MCF 10A (cell line): ENCODE measurements around the gene GNB3. TPM values are rescaled to one million over a fixed set of nuclear protein-coding genes. Genes with fewer than 3 reads are reported as not detected.

ENCODE experiments used
- BruUV-seq: library from RNA; stranded (reverse); fragments of 400-500 nt; replicated peaks from 2 replicates; lab custom pipeline; 2021; lab: Mats Ljungman, UMichigan
- CTCF ChIA-PET: fragments of 300-600 bp; sonication (Branson Sonifier 250); formaldehyde crosslinking; extraction: SDS; loops from one replicate; lab custom pipeline; 2021; ENCODE audit warnings: antibody characterized with exemption, inconsistent platforms; lab: Yijun Ruan, JAX
- POLR2A ChIA-PET: fragments of 300-600, 350-650 bp; sonication (Branson Sonifier 250); formaldehyde crosslinking; extraction: SDS; loops from one replicate; lab custom pipeline; 2020; ENCODE audit warnings: antibody characterized with exemption, inconsistent platforms; lab: Yijun Ruan, JAX
- DNase-seq: peaks from one replicate; pipeline ENCODE4 v3.0.0-alpha.2; 2018; ENCODE audit not compliant: unreplicated experiment
- H3K27ac Mint-ChIP-seq: one replicate; pipeline ENCODE4 v1.8.0; 2022; ENCODE audit warnings: mild to moderate bottlenecking, low read depth, mixed read lengths; ENCODE audit not compliant: unreplicated experiment
- H3K27me3 Mint-ChIP-seq: one replicate; pipeline ENCODE4 v1.8.0; 2022; ENCODE audit warnings: mixed read lengths; ENCODE audit not compliant: insufficient read depth, unreplicated experiment
- H3K36me3 Mint-ChIP-seq: one replicate; pipeline ENCODE4 v1.8.0; 2022; ENCODE audit warnings: mild to moderate bottlenecking, moderate library complexity, mixed read lengths; ENCODE audit not compliant: insufficient read depth, unreplicated experiment
- H3K4me1 Mint-ChIP-seq: one replicate; pipeline ENCODE4 v1.8.0; 2022; ENCODE audit warnings: mixed read lengths; ENCODE audit not compliant: insufficient read depth, unreplicated experiment
- H3K4me3 Mint-ChIP-seq: one replicate; pipeline ENCODE4 v1.8.0; 2022; ENCODE audit warnings: mild to moderate bottlenecking, moderate library complexity, mixed read lengths; ENCODE audit not compliant: unreplicated experiment
- H3K9me3 Mint-ChIP-seq: one replicate; pipeline ENCODE4 v1.8.0; 2022; ENCODE audit warnings: mixed read lengths; ENCODE audit not compliant: unreplicated experiment
- CTCF ChIP-seq: fragments of 200-600 bp; IDR thresholded peaks from one replicate; pipeline ENCODE4 v1.8.0; 2022; ENCODE audit warnings: antibody characterized with exemption, mild to moderate bottlenecking; ENCODE audit not compliant: unreplicated experiment
- intact Hi-C: fragments of 100-400 bp; cut with micrococcal nuclease; formaldehyde crosslinking; loops from 2 replicates; pipeline ENCODE4 v1.14.1; 2022
- total RNA-seq: library from RNA; stranded (reverse); gene quantifications from 2 replicates; pipeline ENCODE4 v1.2.3, GENCODE V29; 2022

GNB3 gene
- total RNA-seq, 1 experiment from 2014 or later: not detected

- TF ChIP-seq CTCF: no peak
- Mint-ChIP-seq H3K27ac (no peak overlapping the region), H3K9me3 (no peaks in the 10 kb centered on the region), H3K4me1 (no peaks in the 10 kb centered on the region), H3K27me3 (peaks cover 56% of the 10 kb centered on the region), H3K4me3 (no peak overlapping the region), H3K36me3 (no peaks in the 10 kb centered on the region)
- DNase-seq: no peak
- intact Hi-C loops: no loop called here
- CTCF ChIA-PET: interaction anchor here (0.9 kb wide), 1 partner anchor 17 kb away, joined by 3 read pairs; no protein-coding TSS in a partner anchor
- POLR2A ChIA-PET: no interaction called here
- no TSS peak for BruUV-seq
Observed at GRCh38 chr12:6819106-6820030, 21.4 kb upstream of the GNB3 start.

GRCh38 chr12:6820166-6820565 lies 20.6 kb upstream of the GNB3 start:
- H3K27ac Mint-ChIP-seq: no peak overlapping the region
- POLR2A ChIA-PET: no interaction called here
- BruUV-seq: no TSS peak
- peaks cover 56% of the 10 kb centered on the region for H3K27me3 Mint-ChIP-seq
- intact Hi-C loops: no loop called here
- H3K36me3 Mint-ChIP-seq: no peaks in the 10 kb centered on the region
- no peaks in the 10 kb centered on the region for H3K9me3 Mint-ChIP-seq
- H3K4me1 Mint-ChIP-seq: peaks cover 3% of the 10 kb centered on the region
- H3K4me3 Mint-ChIP-seq: no peak overlapping the region
- no peak for DNase-seq
- TF ChIP-seq CTCF: no peak
- CTCF ChIA-PET: interaction anchor here (0.6 to 1.6 kb wide), 4 partner anchors 13 to 124 kb away, joined by 3 to 8 read pairs (median 4); no protein-coding TSS in a partner anchor

- TF ChIP-seq CTCF: no peak
- no peak for DNase-seq
- ChIA-PET CTCF (interaction anchor here (0.6 to 1.6 kb wide), 8 partner anchors 11 to 251 kb away, joined by 3 to 8 read pairs (median 3); partner anchors contain the start of gene MLF2), POLR2A (interaction anchor here (0.5 kb wide), 1 partner anchor 51 kb away, joined by 4 read pairs; the partner anchor contains the start of gene SPSB2)
- intact Hi-C loops: no loop called here
- peaks cover 68% of the 10 kb centered on the region for H3K27me3 Mint-ChIP-seq
- no peaks in the 10 kb centered on the region for H3K36me3 Mint-ChIP-seq
- no peak within 1 kb of the TSS for H3K27ac Mint-ChIP-seq
- no peaks in the 10 kb centered on the region for H3K9me3 Mint-ChIP-seq
- peaks cover 9% of the 10 kb centered on the region for H3K4me1 Mint-ChIP-seq
- H3K4me3 Mint-ChIP-seq: no peak within 1 kb of the TSS
- no TSS peak for BruUV-seq
Observed at GRCh38 chr12:6821591-6822425, 18.9 kb upstream of the GNB3 start, which contains the start of gene GPR162. Gene GPR162, plus strand, starts transcription at chr12:6821821. Its CDS starts 2,078 bp downstream, at chr12:6823899.
